Neural crest cell (in vitro differentiated cells): ENCODE measurements around the gene TSC22D3. TPM values are rescaled to one million over a fixed set of nuclear protein-coding genes. Genes with fewer than 3 reads are reported as not detected.

Source experiments
- DNase-seq: peaks from one replicate; pipeline ENCODE4 v3.0.0; 2021; ENCODE audit warnings: low read depth, mixed read lengths, low spot score
- H3K27ac Mint-ChIP-seq: one replicate; pipeline ENCODE4 v1.8.0; 2021; ENCODE audit warnings: mild to moderate bottlenecking, mixed read lengths; ENCODE audit not compliant: unreplicated experiment
- H3K27me3 Mint-ChIP-seq: 2 replicates; pipeline ENCODE4 v1.8.0; 2021; ENCODE audit warnings: low read depth, mild to moderate bottlenecking, mixed read lengths
- H3K36me3 Mint-ChIP-seq: 2 replicates; pipeline ENCODE4 v1.8.0; 2021; ENCODE audit warnings: low read depth, mild to moderate bottlenecking, mixed read lengths
- H3K4me1 Mint-ChIP-seq: 2 replicates; pipeline ENCODE4 v1.8.0; 2021; ENCODE audit warnings: mixed read lengths
- H3K4me3 Mint-ChIP-seq: one replicate; pipeline ENCODE4 v1.8.0; 2021; ENCODE audit warnings: mild to moderate bottlenecking, mixed read lengths
- H3K9me3 Mint-ChIP-seq: 2 replicates; pipeline ENCODE4 v1.8.0; 2021; ENCODE audit warnings: mixed read lengths
- total RNA-seq: library from RNA; stranded (reverse); gene quantifications from 2 replicates; pipeline ENCODE4 v1.2.1, GENCODE V29; 2021
- TF ChIP-seq, protein P1 (sequence below): fragments of 200-600 bp; sonication (generic); conservative IDR thresholded peaks from 2 replicates; pipeline ENCODE4 v1.5.0; 2021; ENCODE audit warnings: antibody characterized with exemption, mild to moderate bottlenecking

TSC22D3 gene
- total RNA-seq, 1 donor from 2014 or later, result 22.3 TPM

DNA sequence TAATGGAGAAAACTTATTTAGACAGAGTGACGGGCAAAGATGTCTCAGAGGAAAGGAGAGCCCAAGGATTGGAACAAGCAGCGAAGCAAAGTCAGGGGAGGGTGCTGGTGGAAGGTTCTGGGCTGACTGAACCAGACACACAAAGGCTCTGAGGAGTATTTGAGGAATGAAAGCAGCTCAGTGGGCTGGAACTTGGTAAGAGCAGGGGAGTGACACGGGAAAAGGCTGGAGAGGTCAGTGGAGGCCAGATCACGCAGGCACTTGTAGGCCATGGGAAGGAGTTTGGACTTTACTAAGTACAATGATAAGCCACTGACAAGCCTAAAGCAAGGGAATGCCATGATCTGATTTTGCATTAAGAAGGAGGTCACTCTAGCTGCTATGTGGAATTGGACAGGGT, 71.4 kb downstream of the TSC22D3 start:
- Mint-ChIP-seq H3K27me3 (no peaks in the 10 kb centered on the region), H3K27ac (no peak overlapping the region), H3K36me3 (no peaks in the 10 kb centered on the region), H3K4me1 (no peaks in the 10 kb centered on the region), H3K9me3 (no peaks in the 10 kb centered on the region), H3K4me3 (no peak overlapping the region)
- DNase-seq, result no peak
- TF ChIP-seq, protein P1, sequence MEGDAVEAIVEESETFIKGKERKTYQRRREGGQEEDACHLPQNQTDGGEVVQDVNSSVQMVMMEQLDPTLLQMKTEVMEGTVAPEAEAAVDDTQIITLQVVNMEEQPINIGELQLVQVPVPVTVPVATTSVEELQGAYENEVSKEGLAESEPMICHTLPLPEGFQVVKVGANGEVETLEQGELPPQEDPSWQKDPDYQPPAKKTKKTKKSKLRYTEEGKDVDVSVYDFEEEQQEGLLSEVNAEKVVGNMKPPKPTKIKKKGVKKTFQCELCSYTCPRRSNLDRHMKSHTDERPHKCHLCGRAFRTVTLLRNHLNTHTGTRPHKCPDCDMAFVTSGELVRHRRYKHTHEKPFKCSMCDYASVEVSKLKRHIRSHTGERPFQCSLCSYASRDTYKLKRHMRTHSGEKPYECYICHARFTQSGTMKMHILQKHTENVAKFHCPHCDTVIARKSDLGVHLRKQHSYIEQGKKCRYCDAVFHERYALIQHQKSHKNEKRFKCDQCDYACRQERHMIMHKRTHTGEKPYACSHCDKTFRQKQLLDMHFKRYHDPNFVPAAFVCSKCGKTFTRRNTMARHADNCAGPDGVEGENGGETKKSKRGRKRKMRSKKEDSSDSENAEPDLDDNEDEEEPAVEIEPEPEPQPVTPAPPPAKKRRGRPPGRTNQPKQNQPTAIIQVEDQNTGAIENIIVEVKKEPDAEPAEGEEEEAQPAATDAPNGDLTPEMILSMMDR, result no peak

DNA sequence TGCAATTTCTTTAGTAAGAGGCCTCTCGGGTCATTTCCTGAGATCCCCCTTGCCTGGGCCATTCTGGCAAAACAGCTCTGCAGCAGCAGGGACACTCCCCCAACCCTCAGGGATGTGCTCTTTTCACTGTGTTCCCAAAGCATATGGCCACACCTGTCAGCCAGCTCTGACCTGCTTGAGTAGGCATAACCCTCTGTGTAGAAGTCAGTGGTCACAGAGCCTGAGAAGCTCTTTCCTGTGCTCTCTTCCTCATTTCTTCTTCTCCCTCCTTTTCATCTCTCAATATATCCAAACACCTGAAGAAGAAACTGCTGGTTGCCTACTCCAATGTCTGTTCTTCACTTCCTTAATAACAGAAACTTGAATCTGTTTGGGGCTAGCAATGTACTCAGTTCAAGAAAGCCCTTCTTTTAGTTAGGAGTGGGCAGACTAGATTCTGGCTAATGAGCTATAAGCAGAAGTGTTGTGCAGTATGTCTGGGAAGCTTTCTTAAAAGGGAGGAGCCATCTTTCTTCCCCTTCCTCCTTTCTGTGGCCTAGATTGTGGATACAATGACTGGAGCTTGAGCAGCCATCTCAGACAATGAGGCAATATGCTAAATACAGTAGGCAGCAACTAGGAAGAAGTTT, 74.0 kb downstream of the TSC22D3 start:
- H3K36me3 Mint-ChIP-seq, result no peaks in the 10 kb centered on the region
- no peak for DNase-seq
- no peak overlapping the region for H3K4me3 Mint-ChIP-seq
- H3K27ac Mint-ChIP-seq, result no peak overlapping the region
- no peaks in the 10 kb centered on the region for H3K9me3 Mint-ChIP-seq
- H3K4me1 Mint-ChIP-seq, result no peaks in the 10 kb centered on the region
- TF ChIP-seq, protein P1, result no peak
- H3K27me3 Mint-ChIP-seq, result no peaks in the 10 kb centered on the region

DNA sequence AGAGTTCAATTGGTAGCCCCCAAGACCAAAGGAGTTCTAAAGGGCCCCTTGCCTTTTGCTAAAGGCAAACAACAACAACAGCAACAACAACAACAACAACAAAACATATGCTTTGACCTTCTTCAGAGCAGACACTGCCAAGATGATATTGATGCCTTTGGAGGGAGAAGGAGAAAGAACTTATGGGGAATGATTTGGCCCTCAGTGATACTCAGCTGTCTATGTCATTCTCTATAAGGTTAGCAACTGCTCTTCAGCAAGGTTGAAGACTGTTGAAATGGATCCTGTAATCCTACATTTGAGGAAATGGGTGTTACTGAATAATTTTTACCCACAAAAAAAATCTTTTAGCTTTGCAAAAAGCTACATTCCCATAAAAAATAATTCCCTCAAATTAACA, 74.8 kb downstream of the TSC22D3 start:
- H3K4me1 Mint-ChIP-seq, result no peaks in the 10 kb centered on the region
- no peak for DNase-seq
- TF ChIP-seq, protein P1, result no peak
- H3K27me3 Mint-ChIP-seq, result no peaks in the 10 kb centered on the region
- no peaks in the 10 kb centered on the region for H3K9me3 Mint-ChIP-seq
- H3K4me3 Mint-ChIP-seq, result no peak overlapping the region
- H3K36me3 Mint-ChIP-seq, result no peaks in the 10 kb centered on the region
- no peak overlapping the region for H3K27ac Mint-ChIP-seq

DNA sequence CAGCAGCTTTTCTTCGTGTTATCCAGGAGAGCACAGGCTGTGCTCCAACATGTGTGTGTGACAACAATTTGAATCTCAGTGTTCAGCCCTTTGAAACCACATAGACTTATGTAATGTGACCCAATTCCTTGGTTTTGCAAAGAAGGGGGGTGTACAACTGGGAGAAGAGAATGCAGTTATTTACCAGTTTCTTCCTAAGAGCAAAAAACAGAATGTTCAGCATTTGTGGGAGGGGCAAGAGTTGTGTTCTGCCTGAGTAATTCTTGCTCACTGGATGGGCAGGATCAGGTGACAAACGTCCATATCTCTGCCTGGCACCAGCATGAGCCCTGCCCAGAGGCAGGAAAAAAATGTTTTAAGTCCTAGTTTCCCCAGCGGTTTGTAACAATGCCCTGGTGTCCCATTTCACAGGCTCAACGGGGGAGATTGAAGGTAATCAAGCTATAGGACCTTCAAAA, 75.2 kb downstream of the TSC22D3 start:
- no peaks in the 10 kb centered on the region for H3K4me1 Mint-ChIP-seq
- no peak overlapping the region for H3K27ac Mint-ChIP-seq
- no peak overlapping the region for H3K4me3 Mint-ChIP-seq
- H3K9me3 Mint-ChIP-seq, result no peaks in the 10 kb centered on the region
- TF ChIP-seq, protein P1, result no peak
- no peak for DNase-seq
- no peaks in the 10 kb centered on the region for H3K36me3 Mint-ChIP-seq
- no peaks in the 10 kb centered on the region for H3K27me3 Mint-ChIP-seq

DNA sequence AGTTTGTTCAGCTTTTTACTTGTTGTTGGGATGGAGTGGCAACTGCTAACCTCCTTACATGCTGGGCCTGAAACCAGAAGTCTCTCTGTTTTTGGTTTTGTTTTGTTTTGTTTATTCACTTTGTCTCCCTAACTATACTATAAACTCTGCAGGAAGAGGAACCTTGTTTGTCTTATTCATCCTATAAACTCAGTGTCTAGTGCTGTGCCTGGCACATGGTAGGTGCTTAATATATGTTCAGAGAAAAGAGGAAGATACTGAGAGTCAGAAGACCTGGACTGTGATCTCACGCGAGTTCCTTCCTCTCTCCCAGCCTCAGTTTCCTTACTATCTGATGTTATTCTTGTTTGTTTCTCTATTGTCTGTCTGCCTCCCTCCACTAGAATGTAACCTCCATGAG, 76.0 kb downstream of the TSC22D3 start:
- DNase-seq, result no peak
- Mint-ChIP-seq H3K36me3 (no peaks in the 10 kb centered on the region), H3K9me3 (no peaks in the 10 kb centered on the region), H3K4me1 (no peaks in the 10 kb centered on the region), H3K27me3 (no peaks in the 10 kb centered on the region), H3K4me3 (no peak overlapping the region), H3K27ac (no peak overlapping the region)
- TF ChIP-seq, protein P1, result no peak
